Breast epithelium (tissue), 4 donors: ENCODE measurements around the gene PCBP3. TPM values are rescaled to one million over a fixed set of nuclear protein-coding genes. Genes with fewer than 3 reads are reported as not detected.

Source experiments
- DNase-seq, 2 donors: peaks; one replicate each; pipeline ENCODE4 v3.0.0-alpha.2; 2019; ENCODE audit warnings: low spot score in 2 of 2
- H3K27ac ChIP-seq, 2 donors: fragments of 200-600 bp; sonication (generic) in 1 of 2; one replicate each; pipeline ENCODE4 v1.5.1; 2016 to 2019; ENCODE audit warnings: mild to moderate bottlenecking in 1 of 2
- H3K27me3 ChIP-seq, 2 donors: fragments of 200-600 bp; sonication (generic) in 1 of 2; one replicate each; pipeline versions ENCODE4 v1.5.1 to v1.6.0; 2017 to 2019; ENCODE audit warnings: control low read depth in 1 of 2, mild to moderate bottlenecking in 1 of 2
- H3K36me3 ChIP-seq: fragments of 200-600 bp; one replicate; pipeline ENCODE4 v1.5.1; 2019
- H3K4me1 ChIP-seq, 2 donors: fragments of 200-600 bp; sonication (generic); one replicate each; pipeline ENCODE4 v1.5.1; 2016 to 2019; ENCODE audit warnings: control low read depth in 1 of 2
- H3K4me3 ChIP-seq, 3 donors: fragments of 200-600 bp; sonication (generic); 1 replicate in 2 of 3; 2 replicates in 1 of 3; pipeline ENCODE4 v1.5.1; 2016 to 2019; ENCODE audit warnings: mild to moderate bottlenecking in 3 of 3, moderate library complexity in 2 of 3
- H3K9me3 ChIP-seq, 2 donors: fragments of 200-600 bp; sonication (generic) in 1 of 2; one replicate each; pipeline ENCODE4 v1.5.1; 2016 to 2019; ENCODE audit warnings: control low read depth in 1 of 2
- POLR2A ChIP-seq: fragments of 450-650 bp; IDR thresholded peaks from one replicate; pipeline ENCODE4 v1.6.1; 2016; ENCODE audit warnings: antibody characterized with exemption, mild to moderate bottlenecking, moderate library complexity
- POLR2AphosphoS5 ChIP-seq, 3 donors: sonication (generic); formaldehyde crosslinking; IDR thresholded peaks; one replicate each; pipeline ENCODE4 v1.6.1; 2017; ENCODE audit warnings: antibody characterized with exemption in 3 of 3
- intact Hi-C: fragments of 100-400 bp; cut with DNase I; formaldehyde crosslinking; loops from one replicate; pipeline ENCODE4 v1.15.1; 2023; ENCODE audit warnings: low total_unique reads
- total RNA-seq, 3 donors: library from RNA; depleted of rRNA; stranded (reverse); fragments of >200 nt; gene quantifications; one replicate each; pipeline ENCODE4 v1.1.0, GENCODE V29; 2016
- TF ChIP-seq, protein P1 (sequence below), 3 donors: fragments of 450-650 bp; IDR thresholded peaks; one replicate each; pipeline ENCODE4 v1.5.1; 2016 to 2017; ENCODE audit warnings: antibody characterized with exemption in 3 of 3, mild to moderate bottlenecking in 3 of 3, moderate library complexity in 3 of 3

PCBP3 gene
- total RNA-seq, 3 donors from 2014 or later = 3.4 to 13.8 (median 4.6) TPM

- Histone ChIP-seq H3K27me3 (no peaks in the 10 kb centered on the region), H3K9me3 (no peaks in the 10 kb centered on the region), H3K4me1 (no peaks in the 10 kb centered on the region), H3K27ac (no peak overlapping the region), H3K36me3 (no peaks in the 10 kb centered on the region), H3K4me3 (no peak overlapping the region)
- no peak for TF ChIP-seq POLR2AphosphoS5 (IDR thresholded peaks at IDR 0.05)
- TF ChIP-seq, protein P1, sequence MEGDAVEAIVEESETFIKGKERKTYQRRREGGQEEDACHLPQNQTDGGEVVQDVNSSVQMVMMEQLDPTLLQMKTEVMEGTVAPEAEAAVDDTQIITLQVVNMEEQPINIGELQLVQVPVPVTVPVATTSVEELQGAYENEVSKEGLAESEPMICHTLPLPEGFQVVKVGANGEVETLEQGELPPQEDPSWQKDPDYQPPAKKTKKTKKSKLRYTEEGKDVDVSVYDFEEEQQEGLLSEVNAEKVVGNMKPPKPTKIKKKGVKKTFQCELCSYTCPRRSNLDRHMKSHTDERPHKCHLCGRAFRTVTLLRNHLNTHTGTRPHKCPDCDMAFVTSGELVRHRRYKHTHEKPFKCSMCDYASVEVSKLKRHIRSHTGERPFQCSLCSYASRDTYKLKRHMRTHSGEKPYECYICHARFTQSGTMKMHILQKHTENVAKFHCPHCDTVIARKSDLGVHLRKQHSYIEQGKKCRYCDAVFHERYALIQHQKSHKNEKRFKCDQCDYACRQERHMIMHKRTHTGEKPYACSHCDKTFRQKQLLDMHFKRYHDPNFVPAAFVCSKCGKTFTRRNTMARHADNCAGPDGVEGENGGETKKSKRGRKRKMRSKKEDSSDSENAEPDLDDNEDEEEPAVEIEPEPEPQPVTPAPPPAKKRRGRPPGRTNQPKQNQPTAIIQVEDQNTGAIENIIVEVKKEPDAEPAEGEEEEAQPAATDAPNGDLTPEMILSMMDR (IDR thresholded peaks at IDR 0.05) = no peak
- no peak for TF ChIP-seq POLR2A
- intact Hi-C loops = no loop called here
- DNase-seq = no peak
Observed at GRCh38 chr21:45765375-45765774, 121.8 kb downstream of the PCBP3 start.

GRCh38 chr21:45766055-45766454, 122.5 kb downstream of the PCBP3 start:
- H3K27ac ChIP-seq = no peak overlapping the region
- no peak for TF ChIP-seq POLR2A
- no peak for TF ChIP-seq POLR2AphosphoS5 (IDR thresholded peaks at IDR 0.05)
- TF ChIP-seq, protein P1 (IDR thresholded peaks at IDR 0.05) = no peak
- no peak for DNase-seq

DNA sequence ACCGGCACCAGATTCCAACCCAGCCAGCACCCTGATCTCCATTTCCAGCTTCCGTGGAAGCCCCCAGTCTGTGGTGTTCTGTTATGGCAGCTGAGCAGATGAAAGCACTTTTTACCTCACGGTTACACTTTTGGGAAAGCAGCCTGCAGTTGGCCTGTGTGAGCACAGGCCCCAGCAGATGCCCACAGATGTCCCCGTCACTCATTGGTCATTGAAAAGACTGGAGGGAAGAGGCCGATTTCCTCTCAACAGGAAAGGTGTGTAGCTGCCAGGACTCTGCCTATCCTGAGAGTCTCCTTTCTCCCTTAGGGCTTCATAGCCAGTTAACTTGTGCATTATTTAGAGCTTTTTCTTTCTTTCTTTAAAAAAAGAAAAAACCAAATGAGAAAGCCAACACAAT, 123.0 kb downstream of the PCBP3 start:
- H3K27ac ChIP-seq = no peak overlapping the region
- H3K4me1 ChIP-seq = no peaks in the 10 kb centered on the region
- no peaks in the 10 kb centered on the region for H3K36me3 ChIP-seq
- TF ChIP-seq, protein P1 (IDR thresholded peaks at IDR 0.05) = no peak
- TF ChIP-seq POLR2AphosphoS5 (IDR thresholded peaks at IDR 0.05) (no peak), POLR2A (no peak)
- H3K4me3 ChIP-seq = no peak overlapping the region
- intact Hi-C loops = no loop called here
- H3K9me3 ChIP-seq = no peaks in the 10 kb centered on the region
- no peaks in the 10 kb centered on the region for H3K27me3 ChIP-seq
- DNase-seq = no peak

More at GRCh38 chr21:45766055-45766454, 122.5 kb downstream of the PCBP3 start:
- no peaks in the 10 kb centered on the region for H3K27me3 ChIP-seq
- no peak overlapping the region for H3K4me3 ChIP-seq
- no peaks in the 10 kb centered on the region for H3K36me3 ChIP-seq
- intact Hi-C loops = no loop called here
- no peaks in the 10 kb centered on the region for H3K4me1 ChIP-seq
- no peaks in the 10 kb centered on the region for H3K9me3 ChIP-seq

GRCh38 chr21:45767071-45768006, 123.8 kb downstream of the PCBP3 start:
- Histone ChIP-seq H3K9me3 (no peaks in the 10 kb centered on the region), H3K27ac (no peak overlapping the region), H3K36me3 (no peaks in the 10 kb centered on the region), H3K4me1 (no peaks in the 10 kb centered on the region), H3K27me3 (no peaks in the 10 kb centered on the region), H3K4me3 (no peak overlapping the region)
- TF ChIP-seq, protein P1 (IDR thresholded peaks at IDR 0.05) = no peak
- TF ChIP-seq POLR2A (no peak), POLR2AphosphoS5 (IDR thresholded peaks at IDR 0.05) (no peak)
- intact Hi-C loops = no loop called here
- DNase-seq = no peak

GRCh38 chr21:45768011-45768739, 124.7 kb downstream of the PCBP3 start:
- no peak overlapping the region for H3K27ac ChIP-seq
- no peaks in the 10 kb centered on the region for H3K9me3 ChIP-seq
- intact Hi-C loops = no loop called here
- H3K36me3 ChIP-seq = no peaks in the 10 kb centered on the region
- no peaks in the 10 kb centered on the region for H3K4me1 ChIP-seq
- no peak for DNase-seq
- H3K27me3 ChIP-seq = no peaks in the 10 kb centered on the region
- TF ChIP-seq, protein P1 (IDR thresholded peaks at IDR 0.05) = no peak
- TF ChIP-seq POLR2AphosphoS5 (IDR thresholded peaks at IDR 0.05) (no peak), POLR2A (no peak)
- H3K4me3 ChIP-seq = no peak overlapping the region
